ENCODE results near the gene GPR15LG. TPM values are rescaled to one million over a fixed set of nuclear protein-coding genes. Genes with fewer than 3 reads are reported as not detected.

Gene GPR15LG
- total and polyA plus RNA-seq, 10 of the 15 experiments (the other 5 are each of a cell fraction or from before 2014, with no cell fraction given): 1.1 to 12.2 (median 1.4) TPM

GRCh38 chr10:84172467-84173356 is 889 bp upstream of the GPR15LG start:
- CTCF ChIA-PET: interaction anchor here (1.1 to 6.4 kb wide), 8 partner anchors 8 to 42 kb away, joined by 3 to 35 read pairs (median 4); partner anchors contain the start of gene GHITM
- Histone ChIP-seq H3K4me2 (ENCODE audit: control insufficient read depth, insufficient read depth) (peak overlapping the region; percentile 86), H3K4me3 (peak overlapping the region; percentile 24; the same call in 1 of the 2 replicates), H4K20me1 (ENCODE audit: control insufficient read depth, insufficient read depth) (no peaks in the 10 kb centered on the region), H3K27ac (ENCODE audit: control insufficient read depth, insufficient read depth) (peak overlapping the region; percentile 98), H3K27me3 (replicated peaks in 1 of 2; ENCODE audit: control insufficient read depth in 2 of 2, insufficient read depth in 2 of 2, low read length in 1 of 2) (no peaks in the 10 kb centered on the region), H3K4me1 (ENCODE audit: control insufficient read depth, insufficient read depth, low read length) (peaks cover 32% of the 10 kb centered on the region), H3K9ac (ENCODE audit: control insufficient read depth, insufficient read depth, low read length) (peak overlapping the region; percentile 93), H2AFZ (ENCODE audit: control insufficient read depth, low read depth, low read length) (peak overlapping the region; percentile 32; the same call in 1 of the 2 replicates), H3K79me2 (ENCODE audit: control insufficient read depth, insufficient read depth, low read length) (peaks cover 37% of the 10 kb centered on the region), H3K36me3 (ENCODE audit: control insufficient read depth in 2 of 2, insufficient read depth in 2 of 2, low read length in 1 of 2) (no peaks in the 10 kb centered on the region; a peak in 1 of 4 replicates), H3K9me3 (replicated peaks; ENCODE audit: control insufficient read depth, insufficient read depth, low read length) (no peaks in the 10 kb centered on the region)
- FAIRE-seq (no peak), DNase-seq (ENCODE audit: low read depth, low spot score) (no peak), ATAC-seq (peak; percentile 74)
- BruUV-seq (replicated peaks): TSS peak; percentile 64
- in situ Hi-C loops (cut with MboI) (no loop called here), intact Hi-C loops (cut with micrococcal nuclease; ENCODE audit: unreplicated experiment) (loop anchor here (5.0 to 10.0 kb wide), 2 partner anchors 160 to 1248 kb away; no protein-coding TSS in a partner anchor)
- WGBS (ENCODE audit: insufficient coverage, insufficient replicate concordance, low lambda C conversion rate, missing lambda C conversion rate): 46% methylated on average over 9 of the region's 9 CpGs
- RAD21 ChIA-PET (ENCODE audit: unreplicated experiment): interaction anchor here (0.6 to 1.1 kb wide), 5 partner anchors 23 to 157 kb away, joined by 3 read pairs; no protein-coding TSS in a partner anchor
- SMC1A ChIA-PET (ENCODE audit: uncharacterized antibody, unreplicated experiment): interaction anchor here (0.6 to 3.6 kb wide), 7 partner anchors 8 to 225 kb away, joined by 3 to 18 read pairs (median 6); no protein-coding TSS in a partner anchor
- POLR2A ChIA-PET: interaction anchor here (0.7 kb wide), 2 partner anchors 34 to 36 kb away, joined by 3 read pairs; partner anchors contain the start of gene GHITM
- TF ChIP-seq ZNF217 (IDR thresholded peaks at IDR 0.05): peak; percentile 38; the same call in 1 of the 2 replicates
- TF ChIP-seq GATAD2B (conservative IDR thresholded peaks at IDR 0.05; ENCODE audit: low read depth): no peak
- TF ChIP-seq SMAD5 (IDR thresholded peaks at IDR 0.05; ENCODE audit: low read depth): no peak
- TF ChIP-seq USF1 (IDR thresholded peaks at IDR 0.05; ENCODE audit: borderline replicate concordance, extremely low read length, insufficient read depth, low read depth, low read length): peak; percentile 79
- peak; percentile 41; the same call in 1 of the 2 replicates for TF ChIP-seq USF2 (IDR thresholded peaks at IDR 0.05; ENCODE audit: borderline replicate concordance, low read depth, low read length)
- TF ChIP-seq STAT1 (conservative IDR thresholded peaks at IDR 0.05): 0 out of 2 replicates have a peak, but pooled peaks have one; percentile 48
- TF ChIP-seq SPI1 (IDR thresholded peaks at IDR 0.05; ENCODE audit: borderline replicate concordance, insufficient read depth, low read depth, low read length): no peak
- TF ChIP-seq JUND (IDR thresholded peaks at IDR 0.05; ENCODE audit: low read depth, low read length): no peak
- TF ChIP-seq SREBF2 (IDR thresholded peaks at IDR 0.05; ENCODE audit: low read length): no peak
- no peak for TF ChIP-seq PRDM15 (CRISPR knock-in tag; IDR thresholded peaks at IDR 0.05)
- peak; percentile 68; the same call in 1 of the 2 replicates for TF ChIP-seq SMARCA5 (IDR thresholded peaks at IDR 0.05)
- peak; percentile 89; the same call in 1 of the 2 replicates for TF ChIP-seq HDGF (IDR thresholded peaks at IDR 0.05)
- no peak for TF ChIP-seq HDAC6 (IDR thresholded peaks at IDR 0.05; ENCODE audit: unreplicated experiment)
- TF ChIP-seq MEF2A (IDR thresholded peaks at IDR 0.05; ENCODE audit: insufficient read depth, low read depth, low read length): no peak
- TF ChIP-seq LARP7 (IDR thresholded peaks at IDR 0.05): peak; percentile 17; the same call in 1 of the 2 replicates
- no peak for TF ChIP-seq ZNF622 (IDR thresholded peaks at IDR 0.05)

All from GM12878 (cell line).